Mucosa of stomach (tissue), 1 donor: ENCODE results near the gene B4GALT6.

ENCODE experiments used
- H3K27me3 ChIP-seq: one replicate; pipeline ENCODE4 v1.7.0; 2013; ENCODE audit warnings: mild to moderate bottlenecking, low read length; ENCODE audit not compliant: control insufficient read depth, insufficient read depth
- H3K36me3 ChIP-seq: one replicate; pipeline ENCODE4 v1.7.0; 2013; ENCODE audit warnings: low read length; ENCODE audit not compliant: control insufficient read depth, insufficient read depth
- H3K4me1 ChIP-seq: one replicate; pipeline ENCODE4 v1.7.0; 2013; ENCODE audit warnings: mild to moderate bottlenecking, low read length; ENCODE audit not compliant: control insufficient read depth, insufficient read depth
- H3K4me3 ChIP-seq: one replicate; pipeline ENCODE4 v1.7.0; 2013; ENCODE audit warnings: low read length
- H3K9ac ChIP-seq: one replicate; pipeline ENCODE4 v1.7.0; 2013; ENCODE audit warnings: mild to moderate bottlenecking, low read length, moderate library complexity
- H3K9me3 ChIP-seq: one replicate; pipeline ENCODE4 v1.7.0; 2013; ENCODE audit warnings: mild to moderate bottlenecking, low read length, moderate library complexity; ENCODE audit not compliant: control insufficient read depth
- donor health status: Pancreatic carcinoma.

B4GALT6 gene

DNA sequence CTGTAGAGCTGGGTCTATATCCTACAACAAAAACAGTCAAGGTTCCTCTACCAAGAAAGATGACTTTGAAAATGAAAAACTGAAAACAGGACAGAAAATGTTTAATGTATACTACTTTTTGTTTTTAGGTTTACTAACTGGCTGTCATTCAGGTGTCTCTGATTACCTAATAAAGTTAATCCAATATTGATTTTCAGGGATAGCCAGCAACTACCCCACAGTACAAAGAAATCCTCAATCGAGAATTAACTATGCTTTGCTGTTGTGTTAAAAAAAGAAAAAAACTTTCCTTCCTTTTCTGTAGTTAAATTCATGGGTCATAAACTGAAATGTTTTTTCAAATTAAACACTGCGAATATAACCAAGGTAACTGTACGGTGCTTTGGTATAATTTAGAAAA, 46.9 kb downstream of the B4GALT6 start:
- no peak overlapping the region for H3K4me3 ChIP-seq
- H3K9ac ChIP-seq = no peak overlapping the region
- H3K36me3 ChIP-seq = no peaks in the 10 kb centered on the region
- no peaks in the 10 kb centered on the region for H3K9me3 ChIP-seq
- H3K27me3 ChIP-seq = no peaks in the 10 kb centered on the region
- no peaks in the 10 kb centered on the region for H3K4me1 ChIP-seq

GRCh38 chr18:31636387-31636786, 48.0 kb downstream of the B4GALT6 start:
- Histone ChIP-seq H3K36me3 (no peaks in the 10 kb centered on the region), H3K4me1 (no peaks in the 10 kb centered on the region), H3K9me3 (no peaks in the 10 kb centered on the region), H3K9ac (no peak overlapping the region), H3K27me3 (no peaks in the 10 kb centered on the region), H3K4me3 (no peak overlapping the region)

DNA sequence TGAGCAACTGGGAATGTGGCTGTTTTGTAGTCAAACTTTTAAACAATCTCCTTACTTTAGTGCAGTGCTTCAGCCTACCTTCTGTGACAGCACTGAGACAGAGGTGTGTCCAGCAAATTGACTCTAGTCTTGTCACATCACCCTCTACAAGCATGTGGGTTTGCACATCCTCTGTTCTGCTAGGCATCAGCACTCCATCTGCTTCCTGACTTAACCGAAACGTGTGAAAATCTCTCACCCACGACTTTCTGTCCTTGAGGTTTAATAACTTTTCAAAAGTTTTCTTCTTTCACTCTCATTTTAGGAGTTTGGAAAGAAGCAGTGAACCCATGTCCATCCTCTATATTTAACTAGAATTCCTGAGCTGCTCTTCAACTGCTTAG, 50.1 kb downstream of the B4GALT6 start:
- Histone ChIP-seq H3K4me3 (no peak overlapping the region), H3K9me3 (no peaks in the 10 kb centered on the region), H3K4me1 (no peaks in the 10 kb centered on the region), H3K36me3 (no peaks in the 10 kb centered on the region), H3K27me3 (no peaks in the 10 kb centered on the region), H3K9ac (no peak overlapping the region)

- Histone ChIP-seq H3K4me1 (no peaks in the 10 kb centered on the region), H3K36me3 (no peaks in the 10 kb centered on the region), H3K27me3 (no peaks in the 10 kb centered on the region), H3K9me3 (no peaks in the 10 kb centered on the region), H3K4me3 (no peak overlapping the region), H3K9ac (no peak overlapping the region)
These were observed 50.7 kb downstream of the B4GALT6 start for GRCh38 chr18:31633392-31634330.

DNA sequence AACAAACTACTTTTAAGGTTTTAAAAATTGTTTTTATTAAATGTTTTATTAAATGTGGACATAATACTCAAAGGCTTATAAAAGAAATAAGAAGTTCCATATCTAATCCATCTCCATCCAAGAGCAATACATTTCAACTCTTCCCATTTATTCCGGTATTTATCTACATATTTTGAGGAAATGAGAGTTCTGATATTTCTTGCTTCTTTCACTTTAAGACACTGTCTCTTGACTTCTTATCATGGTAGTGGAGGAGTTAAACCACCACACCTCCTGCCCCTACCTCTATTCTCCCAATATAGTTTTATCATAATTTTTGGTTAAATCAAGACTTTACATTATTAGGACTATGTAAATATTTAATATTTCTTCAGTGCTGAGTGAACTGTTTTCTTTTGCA, 52.0 kb downstream of the B4GALT6 start:
- no peak overlapping the region for H3K4me3 ChIP-seq
- no peaks in the 10 kb centered on the region for H3K9me3 ChIP-seq
- H3K9ac ChIP-seq = no peak overlapping the region
- H3K27me3 ChIP-seq = no peaks in the 10 kb centered on the region
- no peaks in the 10 kb centered on the region for H3K4me1 ChIP-seq
- no peaks in the 10 kb centered on the region for H3K36me3 ChIP-seq

GRCh38 chr18:31631526-31631925, 52.9 kb downstream of the B4GALT6 start:
- no peak overlapping the region for H3K4me3 ChIP-seq
- no peaks in the 10 kb centered on the region for H3K27me3 ChIP-seq
- H3K9ac ChIP-seq = no peak overlapping the region
- no peaks in the 10 kb centered on the region for H3K36me3 ChIP-seq
- H3K4me1 ChIP-seq = no peaks in the 10 kb centered on the region
- no peaks in the 10 kb centered on the region for H3K9me3 ChIP-seq

- H3K27me3 ChIP-seq = no peaks in the 10 kb centered on the region
- H3K9me3 ChIP-seq = no peaks in the 10 kb centered on the region
- H3K4me3 ChIP-seq = no peak overlapping the region
- H3K36me3 ChIP-seq = no peaks in the 10 kb centered on the region
- H3K9ac ChIP-seq = no peak overlapping the region
- no peaks in the 10 kb centered on the region for H3K4me1 ChIP-seq
These were observed 53.8 kb downstream of the B4GALT6 start for GRCh38 chr18:31630549-31630948.

GRCh38 chr18:31626409-31626808, 58.0 kb downstream of the B4GALT6 start:
- no peak overlapping the region for H3K9ac ChIP-seq
- no peaks in the 10 kb centered on the region for H3K4me1 ChIP-seq
- no peaks in the 10 kb centered on the region for H3K9me3 ChIP-seq
- no peak overlapping the region for H3K4me3 ChIP-seq
- H3K36me3 ChIP-seq = no peaks in the 10 kb centered on the region
- H3K27me3 ChIP-seq = no peaks in the 10 kb centered on the region

DNA sequence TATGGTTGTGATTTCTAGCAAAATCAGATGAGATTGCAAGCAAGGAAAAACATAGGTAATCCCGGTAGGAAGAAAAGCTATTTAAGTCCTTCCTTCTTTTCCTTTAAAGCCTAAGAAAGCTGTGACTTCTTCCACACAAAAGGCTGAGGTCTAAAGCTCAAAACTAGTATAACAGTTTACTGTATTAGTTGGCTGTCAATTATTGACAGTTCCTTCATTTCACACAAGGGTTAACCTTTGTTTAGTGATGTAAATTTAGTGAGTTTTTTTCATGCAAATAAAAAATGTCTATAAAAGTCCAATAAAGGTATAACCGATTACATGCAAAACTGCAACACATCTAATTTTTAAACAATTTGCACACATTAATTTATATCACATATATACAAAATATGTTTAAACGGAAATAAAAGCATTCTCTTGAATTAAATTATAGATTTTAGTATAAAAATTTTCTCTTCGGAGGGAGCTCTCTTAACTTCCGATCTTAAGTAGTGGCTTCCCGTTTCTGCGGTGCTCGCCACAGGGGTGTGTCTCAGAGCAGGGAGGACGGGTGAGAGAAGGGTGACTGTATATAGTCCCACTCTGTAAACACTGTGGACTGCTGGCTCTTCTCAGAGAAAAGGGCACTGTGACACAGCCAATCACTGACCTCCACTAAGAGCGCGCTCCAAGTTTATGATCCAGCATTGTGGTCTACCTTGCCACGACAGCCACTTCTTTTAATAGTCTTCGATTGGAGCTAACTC, 59.3 kb downstream of the B4GALT6 start:
- Histone ChIP-seq H3K27me3 (no peaks in the 10 kb centered on the region), H3K9me3 (no peaks in the 10 kb centered on the region), H3K4me1 (no peaks in the 10 kb centered on the region), H3K36me3 (no peaks in the 10 kb centered on the region), H3K9ac (no peak overlapping the region), H3K4me3 (no peak overlapping the region)

GRCh38 chr18:31619291-31619690, 65.1 kb downstream of the B4GALT6 start:
- Histone ChIP-seq H3K9ac (no peak overlapping the region), H3K4me1 (no peaks in the 10 kb centered on the region), H3K27me3 (no peaks in the 10 kb centered on the region), H3K4me3 (no peak overlapping the region), H3K9me3 (no peaks in the 10 kb centered on the region), H3K36me3 (no peaks in the 10 kb centered on the region)

- Histone ChIP-seq H3K4me3 (no peak overlapping the region), H3K27me3 (no peaks in the 10 kb centered on the region), H3K36me3 (no peaks in the 10 kb centered on the region), H3K9me3 (no peaks in the 10 kb centered on the region), H3K4me1 (no peaks in the 10 kb centered on the region), H3K9ac (no peak overlapping the region)
These were observed 65.6 kb downstream of the B4GALT6 start for GRCh38 chr18:31618801-31619200.

DNA sequence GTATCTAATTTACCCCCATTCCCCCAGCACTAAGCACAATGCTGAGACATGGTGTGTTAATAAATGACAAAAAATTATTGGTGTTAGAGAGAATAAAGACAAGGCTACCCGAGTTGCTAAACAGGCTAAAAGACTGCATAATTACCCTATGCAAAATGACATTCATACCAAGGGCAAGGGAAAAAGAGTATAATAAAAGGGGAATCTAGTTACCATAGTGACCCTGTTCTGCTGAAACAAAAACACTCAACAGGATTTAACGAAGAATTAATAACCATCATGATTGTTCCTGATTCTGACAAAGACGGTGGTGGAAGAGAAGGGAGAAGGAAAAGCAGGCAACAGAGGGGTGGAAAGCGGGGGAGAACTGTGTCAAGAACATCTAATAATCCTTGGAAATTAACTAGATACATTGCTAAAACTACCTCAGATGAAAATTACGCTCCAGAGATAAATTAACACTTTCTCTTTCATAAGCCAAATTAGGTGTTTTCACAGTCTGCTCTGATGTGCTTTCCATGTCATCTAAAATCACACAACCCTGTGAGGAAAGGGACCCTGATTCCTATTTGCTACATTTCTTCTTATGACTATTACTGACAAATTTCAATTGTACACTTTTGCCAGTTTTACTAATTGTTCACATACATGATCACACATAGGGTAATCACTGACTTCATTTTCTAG, 67.2 kb downstream of the B4GALT6 start:
- Histone ChIP-seq H3K36me3 (no peaks in the 10 kb centered on the region), H3K9me3 (no peaks in the 10 kb centered on the region), H3K27me3 (no peaks in the 10 kb centered on the region), H3K4me3 (no peak overlapping the region), H3K4me1 (no peaks in the 10 kb centered on the region), H3K9ac (no peak overlapping the region)
